HepG2 (cell line): Measurements from ENCODE around the gene TEAD3. TPM values are rescaled to one million over a fixed set of nuclear protein-coding genes. Genes with fewer than 3 reads are reported as not detected.

Experiments used
- ARID2 ChIP-seq: sonication (generic); formaldehyde crosslinking; IDR thresholded peaks from 2 replicates; pipeline ENCODE4 v1.8.1; 2022; ENCODE audit warnings: mild to moderate bottlenecking, missing genetic modification reagents, borderline replicate concordance
- ARNTL ChIP-seq: sonication (generic); formaldehyde crosslinking; IDR thresholded peaks from 2 replicates; pipeline ENCODE4 v1.4.0; 2020; ENCODE audit warnings: mild to moderate bottlenecking, missing genetic modification reagents
- BCL3 ChIP-seq: sonication (generic); formaldehyde crosslinking; IDR thresholded peaks from 2 replicates; pipeline ENCODE4 v1.5.1; 2020; ENCODE audit warnings: mild to moderate bottlenecking, missing genetic modification reagents, moderate library complexity
- ELF3 ChIP-seq: IDR thresholded peaks from 2 replicates; pipeline ENCODE4 v1.6.1; 2016; ENCODE audit warnings: missing genetic modification reagents, missing compliant biosample characterization
- FOXO1 ChIP-seq: sonication (generic); formaldehyde crosslinking; IDR thresholded peaks from 2 replicates; pipeline ENCODE4 v1.4.0; 2020; ENCODE audit warnings: missing genetic modification reagents
- JUN ChIP-seq: sonication (generic); formaldehyde crosslinking; IDR thresholded peaks from 2 replicates; pipeline ENCODE4 v1.4.0; 2020; ENCODE audit warnings: mild to moderate bottlenecking, missing genetic modification reagents
- MAZ ChIP-seq, 2 experiments: sonication (generic) in 1 of 2; formaldehyde crosslinking in 1 of 2; IDR thresholded peaks; 2 replicates each; pipeline versions ENCODE4 v1.5.0 to v1.6.1; 2012 to 2020; ENCODE audit warnings: low read depth in 2 of 2, mild to moderate bottlenecking in 2 of 2, borderline replicate concordance in 1 of 2, improper control_type of control experiment in 1 of 2, low read length in 1 of 2, missing genetic modification reagents in 1 of 2, moderate library complexity in 1 of 2
- PHF8 ChIP-seq: sonication (generic); formaldehyde crosslinking; IDR thresholded peaks from 2 replicates; pipeline ENCODE4 v1.5.0; 2020; ENCODE audit warnings: missing genetic modification reagents
- POLR2AphosphoS2 ChIP-seq: IDR thresholded peaks from 2 replicates; pipeline ENCODE4 v1.6.1; 2011; ENCODE audit warnings: low read depth, low read length, improper control_type of control experiment
- POLR2G ChIP-seq: fragments of 200-400 bp; formaldehyde crosslinking; IDR thresholded peaks from 2 replicates; pipeline ENCODE4 v1.6.1; 2018; ENCODE audit warnings: mild to moderate bottlenecking, low read depth, low read length, moderate library complexity
- TFAP4 ChIP-seq: sonication (generic); IDR thresholded peaks from 2 replicates; pipeline ENCODE4 v1.6.1; 2016; ENCODE audit warnings: low read depth, borderline replicate concordance
- ZBTB34 ChIP-seq: sonication (generic); formaldehyde crosslinking; IDR thresholded peaks from 2 replicates; pipeline ENCODE4 v1.8.0; 2022; ENCODE audit warnings: mild to moderate bottlenecking, missing genetic modification reagents
- ZBTB8A ChIP-seq: sonication (generic); formaldehyde crosslinking; IDR thresholded peaks from 2 replicates; pipeline ENCODE4 v1.4.0; 2020; ENCODE audit warnings: mild to moderate bottlenecking, low read depth, missing genetic modification reagents, borderline replicate concordance
- ZNF230 ChIP-seq: sonication (generic); formaldehyde crosslinking; IDR thresholded peaks from 2 replicates; pipeline ENCODE4 v1.4.0; 2020; ENCODE audit warnings: mild to moderate bottlenecking, missing genetic modification reagents
- polyA plus RNA-seq, 8 experiments: library from polyadenylated mRNA; depleted of rRNA in 3 of 8; stranded (reverse) in 7 of 8; unstranded in 1 of 8; fragments of >200 nt; fragmentation: Illumina TruSeq in 4 of 8; extraction: Trizol in 4 of 8; gene quantifications; 2 replicates each; pipeline versions ENCODE4 v1.2.1 to v1.2.3, GENCODE V29; 2011 to 2016; ENCODE audit warnings: low read depth in 4 of 8, missing spikeins in 1 of 8, mixed read lengths in 1 of 8; ENCODE audit not compliant: insufficient read depth in 1 of 8
- total RNA-seq, 5 experiments: library from RNA; depleted of rRNA; stranded (reverse); fragments of >200 nt; fragmentation: Illumina TruSeq; extraction: Trizol; gene quantifications; 2 replicates each; pipeline ENCODE4 v1.2.3, GENCODE V29; 2016; ENCODE audit warnings: low read depth in 1 of 5

Gene TEAD3
- total and polyA plus RNA-seq, 2 of the 13 experiments (the other 11 are each of a cell fraction or from before 2014, with no cell fraction given): 15.1 to 16.5 TPM

- TF ChIP-seq BCL3 (no peak), FOXO1 (CRISPR knock-in tag) (no peak), MAZ (IDR thresholded peaks at IDR 0.05; ENCODE audit: borderline replicate concordance, low read depth, low read length) (no peak), MAZ (CRISPR knock-in tag; IDR thresholded peaks at IDR 0.05; ENCODE audit: low read depth) (no peak), POLR2G (0 out of 2 replicates have a peak, but pooled peaks have one; percentile 45), POLR2AphosphoS2 (0 out of 2 replicates have a peak, but pooled peaks have one; percentile 24), ZBTB34 (CRISPR knock-in tag) (no peak), TFAP4 (peak; percentile 28; the same call in 1 of the 2 replicates), ELF3 (CRISPR knock-in tag) (no peak), ARNTL (CRISPR knock-in tag) (no peak), ARID2 (CRISPR knock-in tag) (no peak), PHF8 (no peak), JUN (no peak), ZBTB8A (no peak), ZNF230 (CRISPR knock-in tag) (no peak)
Observed at GRCh38 chr6:35470663-35471120, 26.2 kb downstream of the TEAD3 start (continued).
